Esophagus (tissue), 2 donors: ENCODE results near the gene ADORA1. TPM values are rescaled to one million over a fixed set of nuclear protein-coding genes. Genes with fewer than 3 reads are reported as not detected.

Experiments used
- H3K27ac ChIP-seq, 2 donors: one replicate each; pipeline ENCODE4 v1.5.1; 2013; ENCODE audit warnings: low read depth in 2 of 2, mild to moderate bottlenecking in 2 of 2, inconsistent platforms in 1 of 2, low read length in 1 of 2, moderate library complexity in 1 of 2
- H3K27me3 ChIP-seq, 2 donors: one replicate each; pipeline ENCODE4 v1.6.1; 2013; ENCODE audit warnings: low read length in 2 of 2, control low read depth in 1 of 2, mild to moderate bottlenecking in 1 of 2; ENCODE audit not compliant: insufficient read depth in 2 of 2, control insufficient read depth in 1 of 2
- H3K36me3 ChIP-seq, 2 donors: one replicate each; pipeline ENCODE4 v1.6.1; 2013; ENCODE audit warnings: low read length in 1 of 2; ENCODE audit not compliant: control insufficient read depth in 2 of 2, insufficient read depth in 2 of 2
- H3K4me1 ChIP-seq, 2 donors: one replicate each; pipeline ENCODE4 v1.6.1; 2013; ENCODE audit warnings: low read length in 1 of 2; ENCODE audit not compliant: control insufficient read depth in 2 of 2, insufficient read depth in 2 of 2
- H3K4me3 ChIP-seq, 2 donors: one replicate each; pipeline ENCODE4 v1.5.1; 2013; ENCODE audit warnings: low read length in 2 of 2, mild to moderate bottlenecking in 2 of 2, low read depth in 1 of 2, moderate library complexity in 1 of 2
- H3K9me3 ChIP-seq, 2 donors: one replicate each; pipeline ENCODE4 v1.6.1; 2013; ENCODE audit warnings: mild to moderate bottlenecking in 2 of 2, low read depth in 1 of 2, low read length in 1 of 2, moderate library complexity in 1 of 2; ENCODE audit not compliant: control insufficient read depth in 2 of 2, insufficient read depth in 1 of 2
- WGBS, 2 donors: extraction: QIAGEN DNeasy Blood & Tissue Kit; methylation state at CpG; one replicate each; pipeline ENCODE4 v1.1.7; 2013; 5-methylcytosine and 5-hydroxymethylcytosine counted together
- polyA plus RNA-seq, 2 donors: library from polyadenylated mRNA; stranded (reverse); fragments of 200-250 nt; gene quantifications; one replicate each; pipeline ENCODE4 v1.2.3, GENCODE V29; 2013
- donor health status: healthy with polysubstance abuse.
- donor health status: Bipolar disorder and iron deficiency.

The ADORA1 gene
- polyA plus RNA-seq, 2 donors = 0.22 to 0.26 TPM

GRCh38 chr1:203084588-203085527 lies 42.7 kb upstream of the ADORA1 start:
- Histone ChIP-seq H3K4me1 (no peaks in the 10 kb centered on the region), H3K27me3 (no peaks in the 10 kb centered on the region), H3K27ac (no peak overlapping the region), H3K9me3 (no peaks in the 10 kb centered on the region), H3K4me3 (no peak overlapping the region), H3K36me3 (no peaks in the 10 kb centered on the region)
- WGBS, 2 donors = 88 to 92% methylated on average over 14 of the region's 14 CpGs

GRCh38 chr1:203085528-203086406 lies 41.8 kb upstream of the ADORA1 start, which contains the start of gene MYOG:
TSS of gene MYOG (minus strand) at chr1:203086012. CDS start at chr1:203085961, 51 bp downstream.
- Histone ChIP-seq H3K4me1 (no peaks in the 10 kb centered on the region), H3K9me3 (no peaks in the 10 kb centered on the region), H3K27ac (no peak within 1 kb of the TSS), H3K36me3 (no peaks in the 10 kb centered on the region), H3K4me3 (no peak within 1 kb of the TSS), H3K27me3 (no peaks in the 10 kb centered on the region)
- 87% methylated on average over 36 of the region's 36 CpGs for WGBS, 2 donors

GRCh38 chr1:203086992-203087763 lies 40.3 kb upstream of the ADORA1 start:
- Histone ChIP-seq H3K36me3 (no peaks in the 10 kb centered on the region), H3K4me1 (peaks cover 0 to 4% of the 10 kb centered on the region in 2 donors), H3K4me3 (no peak overlapping the region), H3K27me3 (no peaks in the 10 kb centered on the region), H3K27ac (no peak overlapping the region), H3K9me3 (no peaks in the 10 kb centered on the region)
- WGBS, 2 donors = 82 to 83% methylated on average over 11 of the region's 11 CpGs

- WGBS, 2 donors = 82 to 88% methylated on average over 3 of the region's 3 CpGs
- H3K4me3 ChIP-seq = no peak overlapping the region
- H3K36me3 ChIP-seq = no peaks in the 10 kb centered on the region
- peaks cover 0 to 4% of the 10 kb centered on the region in 2 donors for H3K4me1 ChIP-seq
- H3K9me3 ChIP-seq = no peaks in the 10 kb centered on the region
- no peaks in the 10 kb centered on the region for H3K27me3 ChIP-seq
- no peak overlapping the region for H3K27ac ChIP-seq
These were observed 39.1 kb upstream of the ADORA1 start for GRCh38 chr1:203088441-203088840.

GRCh38 chr1:203089001-203089650 lies 38.4 kb upstream of the ADORA1 start:
- Histone ChIP-seq H3K36me3 (no peaks in the 10 kb centered on the region), H3K27me3 (no peaks in the 10 kb centered on the region), H3K4me3 (no peak overlapping the region), H3K9me3 (no peaks in the 10 kb centered on the region), H3K4me1 (peaks cover 0 to 4% of the 10 kb centered on the region in 2 donors), H3K27ac (no peak overlapping the region)
- WGBS, 2 donors = 68 to 76% methylated on average over 7 of the region's 7 CpGs

- Histone ChIP-seq H3K4me3 (no peak overlapping the region), H3K27ac (no peak overlapping the region), H3K9me3 (no peaks in the 10 kb centered on the region), H3K36me3 (no peaks in the 10 kb centered on the region), H3K4me1 (peaks cover 0 to 4% of the 10 kb centered on the region in 2 donors), H3K27me3 (no peaks in the 10 kb centered on the region)
- 47 to 60% methylated on average over 6 to 7 of the region's 7 CpGs for WGBS, 2 donors
These were observed 37.9 kb upstream of the ADORA1 start for GRCh38 chr1:203089651-203090045.

- Histone ChIP-seq H3K9me3 (no peaks in the 10 kb centered on the region), H3K4me3 (no peak overlapping the region), H3K36me3 (no peaks in the 10 kb centered on the region), H3K27ac (no peak overlapping the region), H3K4me1 (peaks cover 0 to 4% of the 10 kb centered on the region in 2 donors), H3K27me3 (no peaks in the 10 kb centered on the region)
- 70 to 72% methylated on average over 6 of the region's 6 CpGs for WGBS, 2 donors
These were observed 36.9 kb upstream of the ADORA1 start for GRCh38 chr1:203090421-203091198.

GRCh38 chr1:203091199-203091477 lies 36.4 kb upstream of the ADORA1 start:
- H3K27ac ChIP-seq = no peak overlapping the region
- no peaks in the 10 kb centered on the region for H3K36me3 ChIP-seq
- no peaks in the 10 kb centered on the region for H3K9me3 ChIP-seq
- H3K4me3 ChIP-seq = no peak overlapping the region
- H3K4me1 ChIP-seq = peaks cover 0 to 4% of the 10 kb centered on the region in 2 donors
- WGBS, 2 donors = 65 to 89% methylated on average over 4 of the region's 4 CpGs
- no peaks in the 10 kb centered on the region for H3K27me3 ChIP-seq
